Measurements from ENCODE around the gene SMOC2. TPM values are rescaled to one million over a fixed set of nuclear protein-coding genes. Genes with fewer than 3 reads are reported as not detected.

Gene SMOC2
- total and polyA plus RNA-seq, 2 of the 13 experiments (the other 11 are each of a cell fraction or from before 2014, with no cell fraction given): not detected

DNA sequence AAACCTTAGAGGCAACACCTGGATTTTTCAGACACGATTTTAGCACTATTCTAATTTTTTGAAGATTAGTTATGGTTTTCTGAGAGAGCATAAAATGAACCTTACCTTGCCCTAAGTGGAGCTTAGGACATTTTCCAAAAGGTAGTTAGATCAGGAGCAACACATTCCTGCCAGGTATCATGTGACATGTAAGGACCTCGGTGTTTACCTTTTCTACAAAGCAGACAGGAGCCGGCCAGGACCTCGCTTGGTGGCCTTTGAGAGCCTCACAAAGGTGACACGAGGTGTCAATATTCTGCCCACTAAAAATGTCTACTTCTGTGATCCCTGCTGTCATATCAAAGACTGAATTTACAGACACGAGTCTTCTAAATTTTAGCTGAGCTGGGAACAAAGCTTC lies 174.9 kb downstream of the SMOC2 start (continued):
- TF ChIP-seq, protein P1, sequence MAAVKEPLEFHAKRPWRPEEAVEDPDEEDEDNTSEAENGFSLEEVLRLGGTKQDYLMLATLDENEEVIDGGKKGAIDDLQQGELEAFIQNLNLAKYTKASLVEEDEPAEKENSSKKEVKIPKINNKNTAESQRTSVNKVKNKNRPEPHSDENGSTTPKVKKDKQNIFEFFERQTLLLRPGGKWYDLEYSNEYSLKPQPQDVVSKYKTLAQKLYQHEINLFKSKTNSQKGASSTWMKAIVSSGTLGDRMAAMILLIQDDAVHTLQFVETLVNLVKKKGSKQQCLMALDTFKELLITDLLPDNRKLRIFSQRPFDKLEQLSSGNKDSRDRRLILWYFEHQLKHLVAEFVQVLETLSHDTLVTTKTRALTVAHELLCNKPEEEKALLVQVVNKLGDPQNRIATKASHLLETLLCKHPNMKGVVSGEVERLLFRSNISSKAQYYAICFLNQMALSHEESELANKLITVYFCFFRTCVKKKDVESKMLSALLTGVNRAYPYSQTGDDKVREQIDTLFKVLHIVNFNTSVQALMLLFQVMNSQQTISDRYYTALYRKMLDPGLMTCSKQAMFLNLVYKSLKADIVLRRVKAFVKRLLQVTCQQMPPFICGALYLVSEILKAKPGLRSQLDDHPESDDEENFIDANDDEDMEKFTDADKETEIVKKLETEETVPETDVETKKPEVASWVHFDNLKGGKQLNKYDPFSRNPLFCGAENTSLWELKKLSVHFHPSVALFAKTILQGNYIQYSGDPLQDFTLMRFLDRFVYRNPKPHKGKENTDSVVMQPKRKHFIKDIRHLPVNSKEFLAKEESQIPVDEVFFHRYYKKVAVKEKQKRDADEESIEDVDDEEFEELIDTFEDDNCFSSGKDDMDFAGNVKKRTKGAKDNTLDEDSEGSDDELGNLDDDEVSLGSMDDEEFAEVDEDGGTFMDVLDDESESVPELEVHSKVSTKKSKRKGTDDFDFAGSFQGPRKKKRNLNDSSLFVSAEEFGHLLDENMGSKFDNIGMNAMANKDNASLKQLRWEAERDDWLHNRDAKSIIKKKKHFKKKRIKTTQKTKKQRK (IDR thresholded peaks at IDR 0.05; ENCODE audit: low read length): no peak
- TF ChIP-seq MXI1 (IDR thresholded peaks at IDR 0.05; ENCODE audit: borderline replicate concordance, low read depth, low read length) (no peak), ZNF138 (CRISPR knock-in tag; IDR thresholded peaks at IDR 0.05; ENCODE audit: low read depth) (no peak), ZFP90 (CRISPR knock-in tag; IDR thresholded peaks at IDR 0.05; ENCODE audit: borderline replicate concordance) (no peak)

DNA sequence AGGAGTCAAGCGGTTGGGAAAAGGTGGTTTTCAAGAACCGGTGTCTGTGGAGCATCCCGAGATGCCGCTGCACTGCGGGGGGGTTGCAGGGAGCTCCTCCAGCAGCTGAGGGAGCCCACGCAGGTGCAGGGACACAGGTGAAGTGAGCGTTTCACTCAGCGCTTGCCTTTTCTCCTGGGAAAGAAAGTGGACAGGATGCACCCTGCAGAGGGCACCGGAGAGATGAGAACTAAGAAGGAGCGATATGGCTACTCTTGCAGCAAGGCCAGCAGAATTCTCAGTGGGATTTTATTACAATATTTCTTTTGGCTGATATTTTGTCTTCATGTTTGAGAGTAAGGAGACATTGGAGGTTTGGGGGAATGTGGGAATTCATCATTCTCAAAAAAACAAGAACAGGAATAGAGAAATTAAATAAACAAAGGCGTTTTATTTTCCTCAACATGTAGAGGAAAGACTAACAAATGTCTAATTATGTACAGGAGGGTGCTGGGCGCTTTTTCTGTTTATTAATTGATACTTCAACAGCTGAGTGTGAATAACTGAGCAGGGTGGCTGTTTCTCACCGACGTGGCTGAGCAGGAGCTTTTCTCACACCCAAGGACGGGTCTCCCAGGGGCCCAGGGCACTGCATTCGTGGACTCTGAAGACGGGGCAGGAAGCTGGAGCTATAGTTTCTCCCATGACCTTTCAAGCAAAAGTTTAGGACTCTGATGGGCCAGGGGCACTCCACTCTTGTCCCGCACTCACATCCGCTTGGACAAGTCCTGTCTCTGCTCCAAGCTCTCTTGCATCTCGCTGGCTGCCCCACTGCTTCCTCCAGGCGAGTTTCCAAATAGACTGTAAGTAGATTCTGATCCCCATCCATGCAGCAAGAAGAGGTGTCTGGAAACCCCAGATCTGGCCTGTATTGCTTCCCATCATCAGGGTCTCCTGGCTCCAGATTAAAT lies 176.1 kb downstream of the SMOC2 start:
- ChIA-PET POLR2A (no interaction called here), CTCF (ENCODE audit: low intra/inter-chr PET ratio, low total read pairs) (no interaction called here)
- ATAC-seq (peak; percentile 55; the same call in 2 of the 3 replicates), DNase-seq (ENCODE audit: low spot score) (no peak), FAIRE-seq (no peak)
- TF ChIP-seq, protein P2, sequence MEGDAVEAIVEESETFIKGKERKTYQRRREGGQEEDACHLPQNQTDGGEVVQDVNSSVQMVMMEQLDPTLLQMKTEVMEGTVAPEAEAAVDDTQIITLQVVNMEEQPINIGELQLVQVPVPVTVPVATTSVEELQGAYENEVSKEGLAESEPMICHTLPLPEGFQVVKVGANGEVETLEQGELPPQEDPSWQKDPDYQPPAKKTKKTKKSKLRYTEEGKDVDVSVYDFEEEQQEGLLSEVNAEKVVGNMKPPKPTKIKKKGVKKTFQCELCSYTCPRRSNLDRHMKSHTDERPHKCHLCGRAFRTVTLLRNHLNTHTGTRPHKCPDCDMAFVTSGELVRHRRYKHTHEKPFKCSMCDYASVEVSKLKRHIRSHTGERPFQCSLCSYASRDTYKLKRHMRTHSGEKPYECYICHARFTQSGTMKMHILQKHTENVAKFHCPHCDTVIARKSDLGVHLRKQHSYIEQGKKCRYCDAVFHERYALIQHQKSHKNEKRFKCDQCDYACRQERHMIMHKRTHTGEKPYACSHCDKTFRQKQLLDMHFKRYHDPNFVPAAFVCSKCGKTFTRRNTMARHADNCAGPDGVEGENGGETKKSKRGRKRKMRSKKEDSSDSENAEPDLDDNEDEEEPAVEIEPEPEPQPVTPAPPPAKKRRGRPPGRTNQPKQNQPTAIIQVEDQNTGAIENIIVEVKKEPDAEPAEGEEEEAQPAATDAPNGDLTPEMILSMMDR (CRISPR knock-in tag; IDR thresholded peaks at IDR 0.05): peak; percentile 16; the same call in 1 of the 2 replicates
- TF ChIP-seq, protein P3, sequence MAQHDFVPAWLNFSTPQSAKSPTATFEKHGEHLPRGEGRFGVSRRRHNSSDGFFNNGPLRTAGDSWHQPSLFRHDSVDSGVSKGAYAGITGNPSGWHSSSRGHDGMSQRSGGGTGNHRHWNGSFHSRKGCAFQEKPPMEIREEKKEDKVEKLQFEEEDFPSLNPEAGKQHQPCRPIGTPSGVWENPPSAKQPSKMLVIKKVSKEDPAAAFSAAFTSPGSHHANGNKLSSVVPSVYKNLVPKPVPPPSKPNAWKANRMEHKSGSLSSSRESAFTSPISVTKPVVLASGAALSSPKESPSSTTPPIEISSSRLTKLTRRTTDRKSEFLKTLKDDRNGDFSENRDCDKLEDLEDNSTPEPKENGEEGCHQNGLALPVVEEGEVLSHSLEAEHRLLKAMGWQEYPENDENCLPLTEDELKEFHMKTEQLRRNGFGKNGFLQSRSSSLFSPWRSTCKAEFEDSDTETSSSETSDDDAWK (CRISPR knock-in tag; IDR thresholded peaks at IDR 0.05): no peak
- TF ChIP-seq, protein P4, sequence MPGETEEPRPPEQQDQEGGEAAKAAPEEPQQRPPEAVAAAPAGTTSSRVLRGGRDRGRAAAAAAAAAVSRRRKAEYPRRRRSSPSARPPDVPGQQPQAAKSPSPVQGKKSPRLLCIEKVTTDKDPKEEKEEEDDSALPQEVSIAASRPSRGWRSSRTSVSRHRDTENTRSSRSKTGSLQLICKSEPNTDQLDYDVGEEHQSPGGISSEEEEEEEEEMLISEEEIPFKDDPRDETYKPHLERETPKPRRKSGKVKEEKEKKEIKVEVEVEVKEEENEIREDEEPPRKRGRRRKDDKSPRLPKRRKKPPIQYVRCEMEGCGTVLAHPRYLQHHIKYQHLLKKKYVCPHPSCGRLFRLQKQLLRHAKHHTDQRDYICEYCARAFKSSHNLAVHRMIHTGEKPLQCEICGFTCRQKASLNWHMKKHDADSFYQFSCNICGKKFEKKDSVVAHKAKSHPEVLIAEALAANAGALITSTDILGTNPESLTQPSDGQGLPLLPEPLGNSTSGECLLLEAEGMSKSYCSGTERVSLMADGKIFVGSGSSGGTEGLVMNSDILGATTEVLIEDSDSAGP (CRISPR knock-in tag; IDR thresholded peaks at IDR 0.05; ENCODE audit: borderline replicate concordance): no peak
- WGBS (ENCODE audit: low lambda C conversion rate): 13% methylated on average over 20 of the region's 21 CpGs
- no peak overlapping the region for H2AFZ ChIP-seq (ENCODE audit: low read length)
- H3K27me3 ChIP-seq (ENCODE audit: control insufficient read depth in 1 of 2, insufficient read depth in 2 of 2, low read length in 2 of 2): peaks cover 6 to 44% of the 10 kb centered on the region in 2 experiments
- intact Hi-C loops (cut with micrococcal nuclease; ENCODE audit: unreplicated experiment) (no loop called here), in situ Hi-C loops (cut with HindIII; ENCODE audit: extremely low pct_ligation_motif_present, low pct_unique_long_range_greater_than_20kb) (no loop called here)
- BruUV-seq (replicated peaks): no TSS peak
- H3K4me3 ChIP-seq (replicated peaks in 1 of 3; ENCODE audit: insufficient read depth in 1 of 3, low read depth in 2 of 3, low read length in 3 of 3): no peak overlapping the region
- no peak overlapping the region for H3K27ac ChIP-seq (ENCODE audit: extremely low read length, insufficient read depth, low read length)
- no peaks in the 10 kb centered on the region for H3K4me1 ChIP-seq (ENCODE audit: insufficient read depth, low read length)
- no peak overlapping the region for H3K4me2 ChIP-seq (ENCODE audit: low read depth, low read length)
- H3K9ac ChIP-seq (ENCODE audit: insufficient read depth, low read depth, low read length): no peak overlapping the region
- H3K36me3 ChIP-seq (replicated peaks in 1 of 2; ENCODE audit: control insufficient read depth in 1 of 2, insufficient read depth in 2 of 2, low read length in 2 of 2): no peaks in the 10 kb centered on the region
- no peaks in the 10 kb centered on the region for H3K79me2 ChIP-seq (ENCODE audit: insufficient read depth, low read length)
- H4K20me1 ChIP-seq (ENCODE audit: insufficient read depth, low read length): no peaks in the 10 kb centered on the region
- peaks cover 15% of the 10 kb centered on the region; the same call in 1 of the 2 replicates for H3K9me3 ChIP-seq (ENCODE audit: low read length)

Data from HepG2 (cell line).